Keratinocyte (primary cell): Measurements from ENCODE around the gene EXOC4. TPM values are rescaled to one million over a fixed set of nuclear protein-coding genes. Genes with fewer than 3 reads are reported as not detected.

Experiments
- DNase-seq: peaks from one replicate; pipeline ENCODE4 v3.0.0-alpha.2; 2011; ENCODE audit warnings: low read depth, missing footprints, low spot score
- FAIRE-seq: peaks from 2 replicates; lab custom pipeline; 2011; peaks lifted over from hg19 to GRCh38; lab: Jason Lieb, UNC
- H2AFZ ChIP-seq: 2 replicates; pipeline ENCODE4 v1.6.0; 2012; ENCODE audit warnings: low read length, control low read depth, inconsistent platforms; ENCODE audit not compliant: control insufficient read depth
- H3K27ac ChIP-seq: 2 replicates; pipeline ENCODE4 v1.5.1; 2011; ENCODE audit warnings: low read length; ENCODE audit not compliant: control insufficient read depth, insufficient read depth
- H3K27me3 ChIP-seq: 3 replicates; pipeline ENCODE4 v1.6.0; 2011; ENCODE audit warnings: low read length; ENCODE audit not compliant: control insufficient read depth, insufficient read depth; ENCODE audit errors: extremely low read depth
- H3K36me3 ChIP-seq, 2 experiments: 2 replicates in 1 of 2; 3 replicates in 1 of 2; pipeline ENCODE4 v1.5.1; 2011; ENCODE audit warnings: low read length in 2 of 2, mild to moderate bottlenecking in 1 of 2; ENCODE audit not compliant: control insufficient read depth in 2 of 2, insufficient read depth in 2 of 2; ENCODE audit errors: extremely low read depth in 1 of 2
- H3K4me1 ChIP-seq: 3 replicates; pipeline ENCODE4 v1.5.1; 2011; ENCODE audit warnings: low read length; ENCODE audit not compliant: control insufficient read depth, insufficient read depth; ENCODE audit errors: extremely low read depth
- H3K4me2 ChIP-seq: 3 replicates; pipeline ENCODE4 v1.6.0; 2011; ENCODE audit warnings: low read depth, low read length; ENCODE audit not compliant: control insufficient read depth, insufficient read depth; ENCODE audit errors: extremely low read depth
- H3K4me3 ChIP-seq, 3 experiments: fragments of 200-600 bp in 1 of 3; sonication (generic) in 1 of 3; 2 replicates in 2 of 3; 3 replicates in 1 of 3; pipeline ENCODE4 v1.5.1; 2011 to 2016; ENCODE audit warnings: low read length in 3 of 3, mild to moderate bottlenecking in 3 of 3, control low read depth in 2 of 3, inconsistent platforms in 1 of 3, low read depth in 1 of 3, mixed read lengths in 1 of 3, mixed run types in 1 of 3, moderate library complexity in 1 of 3; ENCODE audit not compliant: control insufficient read depth in 2 of 3, insufficient read depth in 2 of 3; ENCODE audit errors: extremely low read depth in 1 of 3
- H3K79me2 ChIP-seq: 2 replicates; pipeline ENCODE4 v1.6.0; 2012; ENCODE audit warnings: low read length; ENCODE audit not compliant: control insufficient read depth, insufficient read depth
- H3K9ac ChIP-seq: 3 replicates; pipeline ENCODE4 v1.6.0; 2011; ENCODE audit warnings: low read length; ENCODE audit not compliant: control insufficient read depth, insufficient read depth; ENCODE audit errors: extremely low read depth
- H3K9me1 ChIP-seq: 3 replicates; pipeline ENCODE4 v1.6.0; 2011; ENCODE audit warnings: low read length; ENCODE audit not compliant: control insufficient read depth, insufficient read depth; ENCODE audit errors: extremely low read depth
- H3K9me3 ChIP-seq: 2 replicates; pipeline ENCODE4 v1.5.1; 2012; ENCODE audit warnings: low read depth, low read length; ENCODE audit not compliant: control insufficient read depth
- H4K20me1 ChIP-seq: 3 replicates; pipeline ENCODE4 v1.6.0; 2011; ENCODE audit warnings: low read length; ENCODE audit not compliant: control insufficient read depth, insufficient read depth; ENCODE audit errors: extremely low read depth
- EZH2 ChIP-seq: IDR thresholded peaks from one replicate; pipeline ENCODE4 v1.6.1; 2012; ENCODE audit warnings: inconsistent platforms, mild to moderate bottlenecking, low read length, moderate library complexity
- dilution Hi-C: fragments of 300-500 bp; cut with MboI; formaldehyde crosslinking; loops from one replicate; pipeline ENCODE4 v1.7.0; 2020; ENCODE audit warnings: low sequenced_read_pairs; ENCODE audit not compliant: extremely low pct_ligation_motif_present
- polyA plus RNA-seq, 5 experiments: library from polyadenylated mRNA; depleted of rRNA in 3 of 5; stranded (reverse) in 3 of 5; stranded (forward) in 1 of 5; unstranded in 1 of 5; fragments of >200 nt; gene quantifications; 1 replicate in 1 of 5; 2 replicates in 3 of 5; 3 replicates in 1 of 5; pipeline versions ENCODE4 v1.2.1 to v1.2.3, GENCODE V29; 2011 to 2012; ENCODE audit warnings: missing spikeins in 2 of 5, low read depth in 1 of 5, low replicate concordance in 1 of 5
- TF ChIP-seq, protein P1 (sequence below), 3 experiments: IDR thresholded peaks in 1 of 3; conservative IDR thresholded peaks in 1 of 3; optimal IDR thresholded peaks in 1 of 3; 2 replicates in 2 of 3; 3 replicates in 1 of 3; pipeline versions ENCODE3 to v1.5.1; 2011; ENCODE audit warnings: low read length in 3 of 3, mild to moderate bottlenecking in 3 of 3, moderate library complexity in 2 of 3, control low read depth in 1 of 3, inconsistent platforms in 1 of 3; ENCODE audit not compliant: insufficient read depth in 2 of 3; ENCODE audit errors: extremely low read depth in 1 of 3

The EXOC4 gene
- polyA plus RNA-seq, 1 donor (not counting 4 experiments of a cell fraction or from before 2014, with no cell fraction given), result 52.6 TPM

GRCh38 chr7:133330085-133330484 is 77.2 kb downstream of the EXOC4 start:
- dilution Hi-C loops, result no loop called here
- no peaks in the 10 kb centered on the region for H3K9me1 ChIP-seq
- H4K20me1 ChIP-seq, result no peaks in the 10 kb centered on the region
- H2AFZ ChIP-seq, result no peak overlapping the region
- FAIRE-seq (no peak), DNase-seq (no peak)
- TF ChIP-seq EZH2, result no peak
- TF ChIP-seq, protein P1, sequence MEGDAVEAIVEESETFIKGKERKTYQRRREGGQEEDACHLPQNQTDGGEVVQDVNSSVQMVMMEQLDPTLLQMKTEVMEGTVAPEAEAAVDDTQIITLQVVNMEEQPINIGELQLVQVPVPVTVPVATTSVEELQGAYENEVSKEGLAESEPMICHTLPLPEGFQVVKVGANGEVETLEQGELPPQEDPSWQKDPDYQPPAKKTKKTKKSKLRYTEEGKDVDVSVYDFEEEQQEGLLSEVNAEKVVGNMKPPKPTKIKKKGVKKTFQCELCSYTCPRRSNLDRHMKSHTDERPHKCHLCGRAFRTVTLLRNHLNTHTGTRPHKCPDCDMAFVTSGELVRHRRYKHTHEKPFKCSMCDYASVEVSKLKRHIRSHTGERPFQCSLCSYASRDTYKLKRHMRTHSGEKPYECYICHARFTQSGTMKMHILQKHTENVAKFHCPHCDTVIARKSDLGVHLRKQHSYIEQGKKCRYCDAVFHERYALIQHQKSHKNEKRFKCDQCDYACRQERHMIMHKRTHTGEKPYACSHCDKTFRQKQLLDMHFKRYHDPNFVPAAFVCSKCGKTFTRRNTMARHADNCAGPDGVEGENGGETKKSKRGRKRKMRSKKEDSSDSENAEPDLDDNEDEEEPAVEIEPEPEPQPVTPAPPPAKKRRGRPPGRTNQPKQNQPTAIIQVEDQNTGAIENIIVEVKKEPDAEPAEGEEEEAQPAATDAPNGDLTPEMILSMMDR (optimal IDR thresholded peaks at IDR 0.05 in 1 of 3, IDR thresholded peaks at IDR 0.05 in 1 of 3, conservative IDR thresholded peaks at IDR 0.05 in 1 of 3; ENCODE audit: extremely low read depth in 1 of 3, insufficient read depth in 2 of 3, low read length in 3 of 3), result no peak
- H3K36me3 ChIP-seq, result peaks cover 0 to 3% of the 10 kb centered on the region in 2 experiments
- H3K79me2 ChIP-seq, result peaks cover 2% of the 10 kb centered on the region
- no peak overlapping the region for H3K4me3 ChIP-seq
- no peak overlapping the region for H3K9ac ChIP-seq
- H3K9me3 ChIP-seq, result no peaks in the 10 kb centered on the region
- H3K4me1 ChIP-seq, result no peaks in the 10 kb centered on the region
- no peak overlapping the region for H3K4me2 ChIP-seq
- no peak overlapping the region for H3K27ac ChIP-seq
- no peaks in the 10 kb centered on the region for H3K27me3 ChIP-seq

DNA sequence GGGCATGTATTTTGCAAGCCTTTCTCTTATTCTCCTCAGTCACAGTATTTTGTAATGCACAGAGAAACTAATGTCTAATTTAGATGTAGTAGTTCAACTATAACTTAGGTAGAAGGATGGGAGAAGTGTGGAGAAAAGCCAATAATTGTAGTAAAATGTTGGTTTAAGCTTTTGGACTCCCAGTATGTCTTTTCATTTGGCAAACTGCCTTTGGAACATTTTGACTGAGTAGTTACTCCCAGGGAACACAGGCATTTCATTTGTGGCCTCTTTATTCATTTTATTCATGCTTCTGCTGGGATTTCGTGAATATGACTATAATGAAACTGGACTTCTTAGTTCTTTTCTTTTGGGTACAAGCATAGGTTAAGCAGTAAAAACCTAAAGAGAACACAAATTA is 79.0 kb downstream of the EXOC4 start:
- H3K4me3 ChIP-seq, result no peak overlapping the region
- dilution Hi-C loops, result no loop called here
- no peaks in the 10 kb centered on the region for H3K9me1 ChIP-seq
- FAIRE-seq (no peak), DNase-seq (no peak)
- H3K4me2 ChIP-seq, result no peak overlapping the region
- no peaks in the 10 kb centered on the region for H3K27me3 ChIP-seq
- no peak overlapping the region for H3K27ac ChIP-seq
- H3K36me3 ChIP-seq, result peaks cover 0 to 3% of the 10 kb centered on the region in 2 experiments
- H3K9ac ChIP-seq, result no peak overlapping the region
- no peaks in the 10 kb centered on the region for H4K20me1 ChIP-seq
- no peaks in the 10 kb centered on the region for H3K4me1 ChIP-seq
- no peak overlapping the region for H2AFZ ChIP-seq
- no peak for TF ChIP-seq EZH2
- TF ChIP-seq, protein P1 (optimal IDR thresholded peaks at IDR 0.05 in 1 of 3, IDR thresholded peaks at IDR 0.05 in 1 of 3, conservative IDR thresholded peaks at IDR 0.05 in 1 of 3; ENCODE audit: extremely low read depth in 1 of 3, insufficient read depth in 2 of 3, low read length in 3 of 3), result no peak
- no peaks in the 10 kb centered on the region for H3K9me3 ChIP-seq
- peaks cover 2% of the 10 kb centered on the region for H3K79me2 ChIP-seq
